CD4-positive, alpha-beta T cell (primary cell): ENCODE results near the gene AK2. TPM values are rescaled to one million over a fixed set of nuclear protein-coding genes. Genes with fewer than 3 reads are reported as not detected.

Source experiments
- ATAC-seq: fragments of 200-7000 bp; cut with Tn5 transposase; one replicate; pipeline ENCODE4 v1.10.0; 2022; ENCODE audit warnings: mild to moderate bottlenecking; ENCODE audit not compliant: poor library complexity
- CTCF ChIA-PET: fragments of 350-600 bp; sonication (Branson Sonifier 250); formaldehyde crosslinking; loops from one replicate; lab custom pipeline; 2021; ENCODE audit warnings: antibody characterized with exemption, inconsistent platforms; lab: Charles Lee
- POLR2A ChIA-PET: fragments of 350-600 bp; sonication (Branson Sonifier 250); formaldehyde crosslinking; loops from one replicate; lab custom pipeline; 2021; ENCODE audit warnings: antibody characterized with exemption, inconsistent platforms; lab: Charles Lee
- DNase-seq, 14 experiments: peaks; one replicate each; pipeline ENCODE4 v3.0.0-alpha.2; 2013 to 2020; ENCODE audit warnings: mixed read lengths in 2 of 14
- H3K27ac ChIP-seq, 2 donors: one replicate each; pipeline versions ENCODE4 v1.5.1 to v1.7.0; 2013; ENCODE audit warnings: low read length in 2 of 2, low read depth in 1 of 2, mild to moderate bottlenecking in 1 of 2
- H3K27me3 ChIP-seq, 2 experiments: 1 replicate in 1 of 2; 2 replicates in 1 of 2; pipeline versions ENCODE4 v1.6.1 to v1.7.0; 2013; ENCODE audit warnings: low read length in 2 of 2, control low read depth in 1 of 2, mild to moderate bottlenecking in 1 of 2, moderate library complexity in 1 of 2; ENCODE audit not compliant: insufficient read depth in 2 of 2, control insufficient read depth in 1 of 2
- H3K36me3 ChIP-seq: one replicate; pipeline ENCODE4 v1.6.1; 2013; ENCODE audit warnings: low read length, control low read depth; ENCODE audit not compliant: insufficient read depth
- H3K4me1 ChIP-seq: one replicate; pipeline ENCODE4 v1.6.1; 2013; ENCODE audit warnings: low read length, control low read depth; ENCODE audit not compliant: insufficient read depth
- H3K4me3 ChIP-seq: one replicate; pipeline ENCODE4 v1.5.1; 2013; ENCODE audit warnings: mild to moderate bottlenecking, low read length, moderate library complexity
- H3K9me3 ChIP-seq, 2 experiments: 1 replicate in 1 of 2; 2 replicates in 1 of 2; pipeline versions ENCODE4 v1.6.1 to v1.7.0; 2013; ENCODE audit warnings: low read length in 2 of 2, mild to moderate bottlenecking in 2 of 2, control low read depth in 1 of 2, moderate library complexity in 1 of 2; ENCODE audit not compliant: control insufficient read depth in 1 of 2, insufficient read depth in 1 of 2
- H3K27ac Mint-ChIP-seq: one replicate; pipeline ENCODE4 v1.8.0; 2020; ENCODE audit warnings: mixed read lengths
- H3K27me3 Mint-ChIP-seq: one replicate; pipeline ENCODE4 v1.8.0; 2021; ENCODE audit warnings: mixed read lengths
- H3K36me3 Mint-ChIP-seq: one replicate; pipeline ENCODE4 v1.8.0; 2021; ENCODE audit warnings: low read depth, mixed read lengths
- H3K4me1 Mint-ChIP-seq: one replicate; pipeline ENCODE4 v1.8.0; 2021; ENCODE audit warnings: low read depth, mixed read lengths
- H3K4me3 Mint-ChIP-seq: one replicate; pipeline ENCODE4 v1.8.0; 2020; ENCODE audit warnings: mild to moderate bottlenecking, mixed read lengths
- H3K9me3 Mint-ChIP-seq: one replicate; pipeline ENCODE4 v1.8.0; 2020; ENCODE audit warnings: mixed read lengths
- intact Hi-C, 2 experiments: fragments of 100-400 bp; cut with DNase I in 1 of 2; cut with micrococcal nuclease in 1 of 2; formaldehyde crosslinking; loops; one replicate each; pipeline versions ENCODE4 v1.15.1 to v1.9.0; 2023 to 2025; cut with DNase I, micrococcal nuclease
- total RNA-seq, 174 experiments: library from RNA in 2 of 174; stranded (reverse) in 2 of 174; gene quantifications; one replicate each; pipeline ENCODE4 v1.2.3 and lab custom pipeline; 2021 to 2026
- TF ChIP-seq, protein P1 (sequence below): fragments of 200-600 bp; IDR thresholded peaks from one replicate; pipeline ENCODE4 v1.8.0; 2022; ENCODE audit warnings: antibody characterized with exemption, mild to moderate bottlenecking

The AK2 gene
- total RNA-seq, 2 experiments from 2014 or later: 25.6 to 30.4 TPM

DNA sequence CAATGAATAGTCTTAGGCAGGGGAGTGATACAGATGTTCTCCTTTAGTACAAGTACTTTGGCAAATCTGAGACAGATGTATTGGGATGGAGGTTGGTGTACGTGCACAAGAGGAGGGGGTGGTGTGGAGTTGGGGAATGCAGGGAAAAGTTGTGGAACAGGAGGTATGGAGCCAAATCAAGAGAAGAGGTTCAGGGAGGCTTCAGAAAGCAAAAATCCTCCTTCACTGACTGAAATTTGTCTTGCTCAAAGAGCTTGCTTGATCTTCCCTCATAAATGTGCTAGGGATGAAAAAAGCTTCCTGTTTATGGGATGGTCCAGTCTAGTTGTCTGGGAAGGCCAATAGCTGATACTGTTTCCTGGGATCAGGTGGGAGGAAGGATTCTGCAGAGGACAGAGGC, 77.9 kb downstream of the AK2 start:
- Histone ChIP-seq H3K9me3 (no peaks in the 10 kb centered on the region), H3K27ac (no peak overlapping the region), H3K27me3 (no peaks in the 10 kb centered on the region), H3K36me3 (no peaks in the 10 kb centered on the region), H3K4me3 (no peak overlapping the region), H3K4me1 (peaks cover 34% of the 10 kb centered on the region)
- Mint-ChIP-seq H3K4me1 (peaks cover 60% of the 10 kb centered on the region), H3K4me3 (no peak overlapping the region), H3K27ac (no peak overlapping the region), H3K36me3 (peaks cover 5% of the 10 kb centered on the region), H3K9me3 (no peaks in the 10 kb centered on the region), H3K27me3 (no peaks in the 10 kb centered on the region)
- intact Hi-C loops: no loop called here
- ChIA-PET POLR2A (interaction anchor here (1.3 kb wide), 1 partner anchor 22 kb away, joined by 5 read pairs; no protein-coding TSS in a partner anchor), CTCF (interaction anchor here (1.0 kb wide), 1 partner anchor 25 kb away, joined by 4 read pairs; no protein-coding TSS in a partner anchor)
- ATAC-seq (no peak), DNase-seq (no peak)
- TF ChIP-seq, protein P1, sequence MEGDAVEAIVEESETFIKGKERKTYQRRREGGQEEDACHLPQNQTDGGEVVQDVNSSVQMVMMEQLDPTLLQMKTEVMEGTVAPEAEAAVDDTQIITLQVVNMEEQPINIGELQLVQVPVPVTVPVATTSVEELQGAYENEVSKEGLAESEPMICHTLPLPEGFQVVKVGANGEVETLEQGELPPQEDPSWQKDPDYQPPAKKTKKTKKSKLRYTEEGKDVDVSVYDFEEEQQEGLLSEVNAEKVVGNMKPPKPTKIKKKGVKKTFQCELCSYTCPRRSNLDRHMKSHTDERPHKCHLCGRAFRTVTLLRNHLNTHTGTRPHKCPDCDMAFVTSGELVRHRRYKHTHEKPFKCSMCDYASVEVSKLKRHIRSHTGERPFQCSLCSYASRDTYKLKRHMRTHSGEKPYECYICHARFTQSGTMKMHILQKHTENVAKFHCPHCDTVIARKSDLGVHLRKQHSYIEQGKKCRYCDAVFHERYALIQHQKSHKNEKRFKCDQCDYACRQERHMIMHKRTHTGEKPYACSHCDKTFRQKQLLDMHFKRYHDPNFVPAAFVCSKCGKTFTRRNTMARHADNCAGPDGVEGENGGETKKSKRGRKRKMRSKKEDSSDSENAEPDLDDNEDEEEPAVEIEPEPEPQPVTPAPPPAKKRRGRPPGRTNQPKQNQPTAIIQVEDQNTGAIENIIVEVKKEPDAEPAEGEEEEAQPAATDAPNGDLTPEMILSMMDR: no peak

Other genes starting within 250 kb of the AK2 start
- gene YARS1, start 219.5 kb downstream of the AK2 start, total RNA-seq: 10 to 100 TPM; 67.6 to 73.2 TPM
- 10 to 100 TPM; 18.8 to 21.6 TPM for gene S100PBP, start 219.2 kb downstream of the AK2 start, total RNA-seq
- not detected for gene FNDC5, start 166.0 kb downstream of the AK2 start, total RNA-seq
- not detected for gene HPCA, start 150.4 kb downstream of the AK2 start, total RNA-seq
- not detected for gene TMEM54, start 135.5 kb downstream of the AK2 start, total RNA-seq
- 10 to 100 TPM; 33.4 to 37.4 TPM for gene RNF19B, start 72.1 kb downstream of the AK2 start, total RNA-seq
- 1 to 10 TPM; 4.6 to 4.9 TPM for gene AZIN2, start 44.3 kb upstream of the AK2 start, total RNA-seq
- 10 to 100 TPM; 18.9 to 23.0 TPM for gene TRIM62, start 145.2 kb upstream of the AK2 start, total RNA-seq
- gene ZNF362, start 219.6 kb upstream of the AK2 start, total RNA-seq: 10 to 100 TPM; 24.7 to 26.6 TPM